ENCODE data around the gene DAPK2.
"Not testable (repeated sequence)": the region's sequence is repeated elsewhere in the genome, so short reads cannot be mapped to it uniquely, and the experiment has no call there.

DAPK2 gene

DNA sequence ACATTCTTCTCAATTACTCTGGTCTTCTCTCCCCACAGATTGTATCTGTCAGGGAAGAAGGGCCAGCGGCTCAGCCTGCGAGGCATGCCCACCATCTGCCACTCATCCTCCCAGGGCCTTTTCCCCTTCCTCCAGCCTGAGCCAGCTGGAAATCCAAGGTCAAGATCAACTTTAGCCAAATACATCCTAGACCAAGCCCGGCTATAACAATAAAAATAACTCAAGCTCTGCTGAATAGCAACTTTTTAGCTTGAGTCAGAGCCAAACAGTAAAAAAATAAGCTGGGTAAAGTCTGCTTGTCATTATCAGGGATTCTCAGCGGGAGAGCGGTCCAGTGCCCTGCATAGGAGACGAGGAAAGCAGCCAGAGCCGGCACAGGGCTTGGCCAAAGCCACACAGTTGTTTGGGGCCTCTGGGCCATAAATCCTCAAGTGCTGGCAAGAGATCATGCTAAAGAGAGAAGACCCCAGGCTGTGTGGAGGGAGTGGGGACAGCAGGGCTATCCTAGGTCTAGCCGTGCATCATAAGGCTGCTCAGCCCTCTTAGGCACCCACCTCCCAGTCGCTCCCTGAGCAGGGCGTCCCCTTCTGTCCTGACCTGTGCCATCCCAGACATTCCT is 136.4 kb downstream of the DAPK2 start:
- no peak for DNase-seq

DNA sequence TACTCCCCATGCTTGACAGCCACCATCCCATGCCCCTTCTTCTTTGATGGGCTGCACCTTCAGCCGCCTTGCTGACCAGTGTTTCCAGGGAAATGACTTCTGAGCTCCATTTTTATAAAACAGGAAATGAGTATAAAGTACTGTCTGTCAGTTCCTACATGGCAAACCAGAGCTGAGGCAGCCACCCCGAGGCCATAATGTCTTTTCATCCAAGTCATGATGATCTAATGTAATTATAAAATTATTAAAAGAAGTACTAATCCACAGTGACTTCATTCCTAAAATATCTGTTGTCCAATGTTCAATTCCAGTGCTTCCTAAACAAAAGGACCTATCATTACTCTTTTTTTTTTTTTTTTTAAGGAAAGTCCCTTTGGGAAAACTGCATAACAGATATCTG is 137.3 kb downstream of the DAPK2 start:
- DNase-seq: no peak

DNA sequence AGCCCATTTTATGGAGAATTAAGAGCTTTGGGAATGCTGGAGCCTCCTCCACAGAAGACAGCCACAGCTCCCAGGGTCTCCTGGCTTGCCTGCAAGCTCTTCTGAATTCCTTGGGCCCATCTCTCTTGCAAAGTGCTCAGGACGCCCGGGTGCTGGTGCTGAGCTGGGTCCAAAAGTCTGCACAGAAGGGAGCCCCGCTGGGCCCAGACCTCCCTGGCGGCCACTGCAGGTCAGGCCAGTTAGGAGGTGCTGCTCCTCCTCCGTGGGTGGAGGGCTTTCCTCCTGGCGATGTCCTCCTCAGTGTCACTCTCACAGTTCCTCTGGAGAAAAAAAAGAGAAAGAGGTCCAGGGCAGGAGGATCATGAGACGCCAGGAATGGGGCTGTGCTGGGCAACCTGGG is 138.0 kb downstream of the DAPK2 start:
- no peak for DNase-seq

DNA sequence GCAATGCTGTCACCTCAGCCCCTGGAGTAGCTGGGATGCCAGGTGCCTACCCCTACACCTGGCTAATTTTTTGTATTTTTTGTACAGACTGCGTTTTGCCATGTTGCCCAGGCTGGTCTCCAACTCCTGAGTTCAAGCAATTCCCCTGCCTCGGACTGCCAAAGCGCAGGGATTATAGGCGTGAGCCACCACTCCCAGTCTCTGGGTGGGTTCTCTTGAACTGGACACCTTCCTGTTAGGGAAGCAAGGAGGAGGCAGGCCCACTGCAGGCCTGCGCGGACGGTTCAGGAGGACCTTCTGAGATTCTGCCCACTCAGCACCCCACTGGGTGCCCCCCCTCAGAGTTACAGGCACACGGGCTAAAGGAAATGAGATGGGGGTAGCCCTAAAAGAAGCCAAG is 138.8 kb downstream of the DAPK2 start:
- DNase-seq: no peak

DNA sequence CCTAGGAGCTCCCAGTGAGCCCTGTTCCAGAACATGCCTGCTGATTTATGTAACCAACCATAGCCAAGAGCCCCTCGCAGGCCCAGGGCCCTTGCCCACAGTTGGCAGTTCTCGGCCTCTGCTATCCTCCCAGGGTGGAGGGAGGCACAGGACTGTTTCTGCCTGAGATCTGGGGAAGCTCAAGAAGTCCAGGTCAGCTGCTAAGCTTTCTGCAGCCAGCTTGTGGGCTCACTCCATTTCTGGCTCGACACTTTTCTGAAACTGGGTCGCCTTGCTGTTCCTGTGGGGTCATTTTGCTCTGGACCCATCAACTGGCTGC is 140.1 kb downstream of the DAPK2 start:
- DNase-seq: no peak

DNA sequence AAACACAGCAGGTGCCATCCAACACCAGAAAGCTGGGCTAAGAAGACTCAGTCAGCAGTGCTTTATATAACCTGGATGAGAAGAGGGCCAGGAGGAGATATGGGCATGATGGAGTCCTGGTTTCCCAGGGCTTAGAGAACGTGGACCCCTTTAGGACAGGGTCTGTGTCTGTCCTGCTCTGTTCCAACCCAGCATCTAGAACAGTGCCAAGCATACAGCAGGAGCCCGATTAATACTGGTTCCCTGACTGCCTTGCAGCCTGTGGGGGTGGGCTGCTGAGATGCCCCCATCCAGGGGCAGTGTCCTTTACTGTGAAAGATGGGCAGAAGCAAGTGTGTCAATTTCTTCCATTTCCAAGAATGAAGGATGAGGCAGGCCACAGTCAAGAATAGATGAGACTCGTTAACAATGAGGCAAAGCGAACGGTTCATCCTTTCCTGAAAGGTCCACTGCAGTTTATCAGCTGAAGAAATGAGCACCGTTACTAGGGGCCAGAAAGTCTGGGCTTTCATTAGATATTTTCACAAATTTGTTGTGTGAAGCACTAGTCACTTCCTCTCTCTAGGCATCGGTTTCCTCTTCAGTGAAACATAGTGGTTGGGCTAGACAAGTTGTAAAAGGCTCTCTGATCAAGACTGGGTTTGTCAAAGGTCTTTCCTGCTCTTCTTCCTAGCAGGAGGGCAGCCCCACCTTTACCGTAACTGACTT is 140.6 kb downstream of the DAPK2 start:
- no peak for DNase-seq

DNA sequence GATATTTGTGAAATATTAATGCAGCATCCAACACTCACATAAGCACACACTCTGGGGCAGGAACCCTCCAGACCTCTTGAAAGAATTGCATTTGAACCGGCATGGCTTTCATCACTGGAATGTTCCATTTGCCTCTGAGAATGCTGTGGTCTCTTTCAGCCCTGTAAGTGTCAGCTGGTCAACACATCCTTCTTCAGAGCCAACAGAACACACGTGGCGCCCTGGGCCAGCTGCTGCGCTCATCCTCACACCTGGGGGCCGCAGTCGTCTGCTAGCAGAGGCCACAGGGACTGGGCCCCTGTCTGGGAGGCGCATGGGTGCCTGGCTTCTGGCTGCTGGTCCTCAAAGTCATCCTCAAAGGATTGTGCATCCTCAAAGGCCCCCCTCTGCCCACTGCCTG is 141.2 kb downstream of the DAPK2 start:
- DNase-seq: no peak

DNA sequence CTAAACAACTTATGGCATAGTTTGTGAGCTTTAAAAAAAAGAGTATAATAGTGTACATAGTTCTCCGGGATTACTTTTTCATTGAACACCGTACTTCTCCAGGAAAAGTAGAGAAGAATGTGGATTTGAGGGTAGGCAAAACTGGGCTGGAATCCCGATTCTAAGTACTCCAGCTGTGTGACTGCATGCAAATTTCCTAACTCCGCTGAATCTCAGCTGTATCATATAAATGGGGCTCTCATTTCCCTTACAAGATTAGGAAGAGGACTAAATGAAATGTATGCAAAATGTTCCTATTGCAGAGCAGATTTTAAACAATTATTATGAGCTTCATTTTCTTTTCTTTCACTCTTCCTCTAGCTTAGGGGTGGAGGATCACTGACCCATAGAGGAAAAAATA is 142.2 kb downstream of the DAPK2 start:
- no peak for DNase-seq

DNA sequence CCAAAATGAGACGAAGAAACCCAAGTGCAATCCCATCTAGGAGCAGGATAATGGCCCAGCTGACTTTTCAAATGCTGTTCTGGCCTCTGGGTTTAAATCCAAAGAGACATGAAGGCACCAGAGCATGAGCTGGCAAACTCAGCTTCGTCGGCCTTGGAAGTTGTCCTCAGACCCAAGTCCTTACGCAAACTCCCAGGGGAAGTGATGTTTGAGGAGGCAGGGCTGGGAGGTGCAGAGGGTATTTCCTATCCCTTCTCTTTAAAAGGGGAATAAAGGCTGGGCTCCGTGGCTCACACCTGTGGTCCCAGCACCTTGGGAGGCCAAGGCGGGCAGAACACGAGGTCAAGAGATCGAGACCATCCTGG is 143.6 kb downstream of the DAPK2 start:
- DNase-seq: no peak

DNA sequence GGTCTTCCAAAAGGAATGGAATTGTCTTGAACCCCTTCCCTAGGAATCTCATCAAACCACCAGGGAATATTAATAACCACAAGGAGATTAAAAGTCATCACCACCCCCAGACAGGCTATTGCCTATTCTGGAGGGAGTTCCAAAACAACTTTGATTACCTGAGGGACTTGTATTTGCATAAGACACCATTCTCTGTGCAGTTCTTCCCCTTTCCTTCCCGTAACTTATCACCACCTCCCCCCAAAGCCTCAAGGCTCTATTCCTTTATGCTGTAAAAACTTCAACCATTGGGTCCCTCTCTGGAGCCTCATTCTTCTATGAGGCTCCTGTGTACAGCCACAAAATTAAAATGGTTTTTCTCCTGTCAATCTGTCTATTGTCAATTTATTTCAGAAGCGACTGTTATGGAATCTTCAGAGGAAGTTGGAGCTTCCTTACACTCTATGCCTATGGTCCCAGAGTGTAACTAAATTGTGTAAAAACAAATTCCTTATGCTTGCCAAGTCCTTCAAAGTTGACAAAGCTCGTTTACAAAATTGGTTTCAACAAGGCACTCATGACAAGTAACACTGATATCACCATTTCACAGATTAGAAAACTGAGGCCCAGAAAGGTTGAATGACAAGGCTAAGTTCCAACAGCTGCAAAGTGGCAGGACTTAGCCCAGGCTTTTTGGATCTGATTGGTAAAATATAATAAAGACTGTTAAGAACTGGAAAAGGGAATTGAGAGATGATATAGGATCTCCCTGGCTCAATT is 144.2 kb downstream of the DAPK2 start:
- no peak for DNase-seq

DNA sequence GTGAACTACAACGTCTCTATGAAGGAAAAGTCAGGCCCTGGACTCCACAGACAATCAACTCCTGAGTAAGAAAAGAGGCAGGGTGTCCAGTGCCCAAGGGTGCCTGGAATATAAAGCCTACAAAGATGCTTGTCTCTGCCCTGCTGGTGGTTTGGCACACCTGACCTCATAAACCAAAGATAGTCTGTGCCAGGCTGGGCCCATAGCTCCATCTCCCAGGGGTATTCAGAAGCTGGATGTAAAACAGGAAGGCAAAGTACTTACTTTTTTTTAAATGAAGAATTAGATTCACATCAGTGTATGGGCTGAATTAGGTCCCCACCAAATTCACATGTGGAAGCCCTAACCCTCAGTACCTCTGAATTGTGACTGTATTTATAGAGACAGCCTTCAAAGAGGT is 146.0 kb downstream of the DAPK2 start:
- no peak for DNase-seq

DNA sequence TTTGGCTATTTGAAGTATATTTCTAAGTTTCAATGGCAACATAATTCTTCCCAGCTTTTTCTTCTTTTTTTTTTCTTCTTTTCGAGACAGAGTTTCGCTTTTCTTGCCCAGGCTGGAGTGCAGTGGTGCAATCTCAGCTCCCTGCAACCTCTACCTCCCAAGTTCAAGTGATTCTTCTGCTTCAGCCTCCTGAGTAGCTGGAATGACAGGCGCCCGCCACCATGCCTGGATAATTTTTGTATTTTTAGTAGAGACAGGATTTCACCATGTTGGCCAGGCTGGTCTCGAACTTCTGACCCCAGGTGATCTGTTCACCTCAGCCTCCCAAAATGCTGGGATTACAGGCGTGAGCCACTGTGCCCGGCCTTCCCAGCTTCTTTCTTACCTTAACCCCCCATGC is 146.7 kb downstream of the DAPK2 start:
- not testable (repeated sequence) for DNase-seq

DNA sequence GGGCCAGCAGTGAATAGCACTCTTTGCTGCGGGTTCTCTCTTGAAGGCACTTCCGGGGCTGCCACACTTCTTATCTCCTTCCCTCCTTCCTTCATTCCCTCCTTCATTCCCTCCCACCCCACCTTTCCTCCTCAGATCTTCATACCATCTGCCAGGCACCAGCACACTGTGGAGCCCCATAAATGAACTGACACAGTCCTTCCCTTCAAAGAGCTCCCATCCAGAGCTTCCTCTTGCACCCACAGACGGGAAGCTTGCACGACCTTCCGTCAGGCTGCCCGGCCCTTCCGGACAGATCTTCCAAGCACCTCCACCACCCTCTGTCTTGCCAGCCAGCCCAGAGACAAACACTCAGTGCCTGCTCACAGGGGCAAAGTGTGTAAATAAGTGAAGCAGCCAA is 147.1 kb downstream of the DAPK2 start:
- DNase-seq: no peak

DNA sequence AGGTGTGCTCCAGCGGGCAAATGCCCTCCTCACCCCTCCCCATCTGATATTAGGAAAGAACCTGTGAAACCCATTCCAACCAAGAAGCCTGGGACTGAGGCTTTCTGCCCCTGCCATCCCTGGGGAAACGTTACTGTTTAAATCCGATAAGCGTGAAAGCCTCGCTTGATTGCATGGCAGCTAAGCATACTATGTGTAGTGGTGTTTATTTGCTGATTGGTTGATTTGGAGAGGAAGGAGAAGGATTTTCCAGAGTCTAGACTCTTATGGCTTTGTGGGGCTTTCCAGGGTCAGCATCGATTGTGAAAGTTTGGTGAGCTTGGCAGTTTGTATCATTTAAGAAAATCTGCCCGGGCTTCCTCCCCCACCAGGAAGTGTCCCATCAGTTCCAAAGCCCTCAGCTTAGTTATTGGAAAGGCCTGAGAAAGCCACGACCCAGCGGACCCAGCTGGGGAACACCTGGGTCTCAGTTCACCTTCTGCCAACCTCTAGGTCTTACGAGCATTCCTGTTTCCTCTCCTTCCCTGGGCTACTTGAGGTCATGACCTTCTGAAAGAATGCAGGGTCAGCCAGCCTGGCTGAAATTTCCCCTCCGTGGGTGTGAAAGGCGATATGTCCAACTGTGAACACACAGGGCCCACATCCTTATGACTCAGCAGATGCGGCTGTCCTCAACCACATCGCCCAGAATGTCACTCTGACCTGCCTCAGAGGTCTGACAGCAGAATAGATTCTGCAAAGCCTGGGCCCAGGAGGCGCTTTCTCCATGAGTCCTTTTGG is 149.8 kb downstream of the DAPK2 start:
- DNase-seq: no peak

DNA sequence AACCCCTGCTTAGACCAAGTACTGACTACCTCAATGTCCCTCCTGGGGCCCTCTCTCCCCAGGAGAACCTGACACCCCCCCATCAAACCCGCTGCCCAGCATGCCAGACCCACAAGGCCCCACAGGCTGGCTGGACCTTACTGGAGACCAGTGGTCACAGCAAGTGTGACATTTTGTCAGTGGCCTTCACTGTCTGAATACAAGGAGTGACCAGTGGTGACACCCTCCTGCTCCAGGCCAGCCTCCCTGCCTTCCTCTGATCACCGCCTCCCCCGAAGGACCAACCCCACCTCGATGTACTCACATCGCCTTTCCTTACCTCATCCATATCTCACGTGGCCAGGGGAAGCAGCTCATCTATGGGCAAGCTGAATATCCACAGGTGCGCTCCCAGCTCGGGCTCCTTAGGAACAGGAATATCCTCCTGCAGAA is 150.5 kb downstream of the DAPK2 start:
- DNase-seq: no peak

DNA sequence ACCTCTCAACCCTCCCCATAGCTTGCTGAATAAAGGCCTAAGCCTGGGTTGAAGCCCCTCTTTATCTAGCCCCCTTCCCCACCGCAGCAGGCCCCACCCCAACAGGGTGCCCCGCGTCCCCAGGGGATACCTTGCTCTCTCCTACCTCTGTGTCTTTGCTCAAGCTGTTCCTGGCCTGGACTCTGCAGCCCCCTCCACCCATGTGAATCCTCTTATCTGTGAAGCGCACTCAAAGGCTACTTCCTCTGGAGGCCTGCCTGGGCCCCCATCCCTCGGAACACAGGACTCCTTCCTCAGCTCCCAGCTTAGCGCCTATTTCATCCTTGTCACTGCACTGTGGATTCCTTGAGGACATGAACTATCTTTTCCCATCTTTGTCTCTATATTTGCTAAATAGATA is 151.1 kb downstream of the DAPK2 start:
- no peak for DNase-seq

DNA sequence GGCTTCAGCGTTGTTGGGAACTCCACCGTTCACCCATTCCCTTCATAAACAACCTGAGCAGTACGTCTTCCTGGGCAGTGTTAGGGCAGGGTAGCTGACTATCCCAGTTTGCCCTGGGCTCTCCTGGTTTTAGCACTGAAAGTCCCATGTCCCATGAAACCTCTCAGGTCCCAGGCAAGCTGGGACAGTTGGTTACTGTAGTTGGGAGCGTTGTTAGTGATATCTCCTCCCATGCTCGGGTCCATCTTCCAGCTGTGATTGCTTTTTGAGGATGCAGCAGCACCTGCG is 151.7 kb downstream of the DAPK2 start:
- no peak for DNase-seq

DNA sequence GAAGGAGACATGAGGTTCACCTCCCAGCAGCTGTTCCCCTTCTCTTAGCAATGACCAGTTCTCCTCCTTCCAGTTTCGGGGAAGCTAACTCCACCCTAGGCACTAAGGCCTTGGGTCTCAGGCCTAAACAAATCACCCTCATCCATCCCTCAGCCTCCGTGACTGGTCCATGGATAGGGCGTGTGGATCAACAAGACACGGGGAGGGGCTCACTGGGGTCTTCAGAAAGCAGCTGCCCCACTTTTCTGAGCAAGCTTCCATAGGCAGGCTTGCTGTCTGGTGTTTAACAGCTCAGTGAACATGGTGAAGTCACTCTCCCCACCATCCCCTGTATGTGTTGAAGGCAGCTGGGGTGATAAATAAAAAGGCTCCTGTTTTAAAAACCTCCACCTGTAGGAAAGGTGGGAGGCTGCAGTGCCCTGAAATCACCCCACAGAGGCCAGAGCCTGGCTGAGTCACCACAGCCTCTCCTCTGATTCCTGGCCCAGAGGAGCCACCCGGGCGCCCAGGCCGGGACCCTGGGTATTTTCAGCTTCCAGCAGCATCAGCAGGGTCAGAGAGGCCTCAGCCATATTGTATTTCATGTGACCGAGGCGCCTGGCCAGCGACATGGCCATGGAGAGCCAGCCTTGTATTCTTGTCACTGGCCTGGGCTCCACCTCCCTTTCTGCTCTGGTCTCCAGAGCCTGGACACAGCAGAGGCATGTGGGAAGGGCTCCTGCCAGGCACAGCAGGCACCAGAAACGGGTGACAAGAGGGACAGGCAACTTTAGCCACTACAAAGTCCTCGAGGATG is 152.2 kb downstream of the DAPK2 start:
- no peak for DNase-seq

DNA sequence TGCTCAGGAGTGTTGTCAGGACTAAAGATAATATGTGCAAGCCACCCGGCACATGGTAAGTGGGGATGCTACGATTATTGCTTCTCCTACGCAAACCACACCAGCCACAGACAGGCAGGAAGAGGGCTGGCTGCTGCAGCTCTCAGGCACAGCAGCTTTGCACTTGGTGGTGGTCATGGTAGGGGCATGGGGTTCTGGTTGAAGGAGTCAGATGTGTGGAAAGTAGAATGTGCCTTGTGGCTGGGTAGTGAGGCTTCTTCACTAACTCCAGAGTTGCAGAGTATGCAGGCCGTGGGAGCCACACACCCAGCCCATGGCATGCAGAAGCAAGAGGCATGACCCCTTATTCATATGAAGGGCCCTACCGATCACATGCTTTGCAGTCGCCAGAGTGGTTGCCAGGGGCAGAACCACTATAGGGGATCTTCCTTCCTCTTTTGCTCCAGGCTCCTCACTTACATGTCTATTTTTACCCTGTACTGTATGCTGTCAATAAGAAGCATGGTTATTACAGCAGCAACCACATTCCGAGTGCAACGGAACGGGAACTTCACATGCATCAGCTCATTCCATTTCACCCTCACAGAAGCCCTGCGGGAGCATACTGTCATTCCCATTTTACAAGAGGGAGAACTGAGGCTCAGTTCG is 153.4 kb downstream of the DAPK2 start:
- DNase-seq: no peak

DNA sequence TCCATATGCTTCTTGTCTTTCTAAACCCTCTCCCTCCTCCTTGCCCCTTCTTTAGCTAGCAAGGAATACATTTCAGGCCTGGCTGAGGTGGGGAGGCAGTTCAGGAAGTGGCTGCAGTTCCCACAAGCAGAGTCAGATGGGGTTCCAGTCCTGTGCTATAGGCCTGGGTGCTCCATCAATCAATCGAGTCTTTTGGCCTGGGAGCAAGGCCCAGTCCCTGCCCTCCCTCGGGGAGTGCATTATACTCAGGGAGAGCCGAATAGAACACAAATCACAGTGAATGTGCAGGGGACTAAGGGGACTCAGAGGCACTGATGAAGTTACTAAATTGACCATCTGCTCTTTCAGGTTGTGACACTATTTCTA is 154.5 kb downstream of the DAPK2 start:
- no peak for DNase-seq

DNA sequence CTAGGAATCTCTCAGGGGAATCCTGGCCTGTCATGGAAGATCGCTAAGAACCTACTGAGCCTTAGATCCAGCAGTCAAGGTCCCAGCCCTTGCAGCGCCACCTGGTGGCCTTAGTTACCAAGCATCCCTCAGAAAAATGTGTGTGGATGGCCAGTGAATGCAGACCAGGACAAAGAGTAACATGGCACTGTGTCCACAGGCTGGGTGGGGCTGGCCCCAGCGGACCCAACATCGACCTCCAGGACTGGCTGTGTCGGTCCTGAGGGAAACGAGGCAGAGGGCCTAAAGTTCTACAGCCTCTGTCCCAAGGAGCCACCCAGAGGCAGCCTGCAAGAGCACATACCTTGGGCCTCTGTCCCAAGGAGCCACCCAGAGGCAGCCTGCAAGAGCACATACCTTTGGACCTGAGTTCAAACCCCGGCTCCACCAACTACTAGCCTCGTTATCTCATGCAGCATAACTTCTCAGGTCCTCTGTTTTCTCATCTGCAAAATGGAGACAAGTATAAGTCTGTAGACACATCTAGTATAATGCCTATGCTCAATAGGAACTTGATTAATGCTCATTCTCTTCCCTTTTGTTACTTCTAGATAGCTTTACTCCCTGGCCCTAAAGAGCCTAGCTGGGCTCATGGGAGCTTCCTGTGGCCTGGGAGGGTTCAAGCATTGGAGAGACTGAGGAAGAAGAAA is 155.1 kb downstream of the DAPK2 start:
- peak; percentile 32 for DNase-seq

DNA sequence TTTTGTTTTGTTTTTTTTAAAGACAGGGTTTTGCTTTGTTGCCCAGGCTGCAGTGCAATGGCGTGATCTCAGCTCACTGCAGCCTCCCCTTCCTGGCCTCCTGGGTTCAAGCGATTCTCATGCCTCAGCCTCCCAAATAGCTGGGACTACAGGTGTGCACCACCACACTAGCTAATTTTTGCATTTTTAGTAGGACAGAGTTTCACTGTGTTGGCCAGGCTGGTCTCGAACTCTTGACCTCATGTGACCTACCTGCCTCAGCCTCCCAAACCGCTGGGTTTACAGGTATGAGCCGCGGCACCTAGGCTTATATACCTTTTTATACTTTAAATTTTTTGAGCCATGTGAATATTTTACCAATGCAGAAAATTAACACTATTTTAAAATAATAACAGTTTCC is 155.7 kb downstream of the DAPK2 start:
- no peak for DNase-seq

Measured in NCI-H510A (cell line).